Measurements from ENCODE around the gene EFNA4. TPM values are rescaled to one million over a fixed set of nuclear protein-coding genes. Genes with fewer than 3 reads are reported as not detected.

Gene EFNA4
- total and polyA plus RNA-seq, 9 of the 15 experiments (the other 6 are each of a cell fraction or from before 2014, with no cell fraction given): 0.68 to 7.4 (median 6.1) TPM

DNA sequence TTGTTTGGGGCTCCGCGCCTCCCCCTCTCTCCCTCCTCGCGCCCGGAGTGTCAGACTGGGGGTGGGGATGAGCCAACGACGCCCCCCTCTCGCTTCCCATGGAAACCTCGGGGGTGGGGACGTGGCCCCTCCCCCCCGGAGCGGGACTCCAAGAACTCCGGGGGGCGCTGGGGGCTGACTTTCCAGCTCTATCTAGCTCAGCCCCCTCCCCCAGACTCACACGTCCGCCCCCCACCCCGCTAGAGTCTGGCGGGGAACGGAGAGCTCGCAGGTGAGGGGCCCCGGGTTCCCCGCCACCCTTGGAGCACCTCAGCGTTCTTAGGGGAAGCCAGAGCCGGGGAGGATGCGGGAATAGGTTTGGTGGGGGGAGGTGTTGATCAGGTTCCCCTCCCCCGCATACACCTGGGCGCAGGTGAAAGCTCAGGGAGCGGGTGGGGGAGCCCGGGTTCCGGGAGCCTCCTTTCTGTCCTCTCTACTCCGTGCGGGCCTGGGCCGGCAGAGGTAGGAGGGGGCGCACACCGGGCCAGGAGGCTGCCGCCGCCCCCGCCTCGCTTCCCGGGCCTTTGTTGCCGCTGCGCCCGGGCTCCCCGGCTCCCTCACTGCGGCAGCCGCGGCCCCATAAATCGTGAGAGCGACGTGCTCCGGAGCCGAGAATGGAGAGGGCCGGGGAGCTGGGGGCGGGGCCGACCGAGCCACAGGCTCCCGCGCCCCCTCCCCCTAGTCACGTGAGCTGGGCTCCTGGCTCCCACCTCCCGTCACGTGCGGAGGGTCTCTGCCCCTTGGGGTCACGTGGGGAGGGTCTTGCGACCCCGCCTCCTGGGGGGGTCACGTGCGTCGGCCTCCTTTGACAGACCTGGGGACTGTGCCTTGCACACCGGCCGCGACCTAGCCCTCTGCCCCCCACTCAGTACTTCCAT, 17.0 kb downstream of the EFNA4 start (continued):
- TF ChIP-seq HMG20A (CRISPR knock-in tag; conservative IDR thresholded peaks at IDR 0.05) (no peak), ZNF133 (CRISPR knock-in tag; IDR thresholded peaks at IDR 0.05) (no peak), SRSF9 (IDR thresholded peaks at IDR 0.05; ENCODE audit: borderline replicate concordance, low read depth, low read length) (no peak), DDX20 (tag; IDR thresholded peaks at IDR 0.05; ENCODE audit: low read depth) (no peak), PYGO2 (tag; IDR thresholded peaks at IDR 0.05) (no peak), TRIM24 (IDR thresholded peaks at IDR 0.05) (no peak), DACH1 (IDR thresholded peaks at IDR 0.05; ENCODE audit: partially characterized antibody) (no peak)
- TF ChIP-seq, protein P1, sequence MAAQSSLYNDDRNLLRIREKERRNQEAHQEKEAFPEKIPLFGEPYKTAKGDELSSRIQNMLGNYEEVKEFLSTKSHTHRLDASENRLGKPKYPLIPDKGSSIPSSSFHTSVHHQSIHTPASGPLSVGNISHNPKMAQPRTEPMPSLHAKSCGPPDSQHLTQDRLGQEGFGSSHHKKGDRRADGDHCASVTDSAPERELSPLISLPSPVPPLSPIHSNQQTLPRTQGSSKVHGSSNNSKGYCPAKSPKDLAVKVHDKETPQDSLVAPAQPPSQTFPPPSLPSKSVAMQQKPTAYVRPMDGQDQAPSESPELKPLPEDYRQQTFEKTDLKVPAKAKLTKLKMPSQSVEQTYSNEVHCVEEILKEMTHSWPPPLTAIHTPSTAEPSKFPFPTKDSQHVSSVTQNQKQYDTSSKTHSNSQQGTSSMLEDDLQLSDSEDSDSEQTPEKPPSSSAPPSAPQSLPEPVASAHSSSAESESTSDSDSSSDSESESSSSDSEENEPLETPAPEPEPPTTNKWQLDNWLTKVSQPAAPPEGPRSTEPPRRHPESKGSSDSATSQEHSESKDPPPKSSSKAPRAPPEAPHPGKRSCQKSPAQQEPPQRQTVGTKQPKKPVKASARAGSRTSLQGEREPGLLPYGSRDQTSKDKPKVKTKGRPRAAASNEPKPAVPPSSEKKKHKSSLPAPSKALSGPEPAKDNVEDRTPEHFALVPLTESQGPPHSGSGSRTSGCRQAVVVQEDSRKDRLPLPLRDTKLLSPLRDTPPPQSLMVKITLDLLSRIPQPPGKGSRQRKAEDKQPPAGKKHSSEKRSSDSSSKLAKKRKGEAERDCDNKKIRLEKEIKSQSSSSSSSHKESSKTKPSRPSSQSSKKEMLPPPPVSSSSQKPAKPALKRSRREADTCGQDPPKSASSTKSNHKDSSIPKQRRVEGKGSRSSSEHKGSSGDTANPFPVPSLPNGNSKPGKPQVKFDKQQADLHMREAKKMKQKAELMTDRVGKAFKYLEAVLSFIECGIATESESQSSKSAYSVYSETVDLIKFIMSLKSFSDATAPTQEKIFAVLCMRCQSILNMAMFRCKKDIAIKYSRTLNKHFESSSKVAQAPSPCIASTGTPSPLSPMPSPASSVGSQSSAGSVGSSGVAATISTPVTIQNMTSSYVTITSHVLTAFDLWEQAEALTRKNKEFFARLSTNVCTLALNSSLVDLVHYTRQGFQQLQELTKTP (IDR thresholded peaks at IDR 0.05; ENCODE audit: low read depth in 1 of 2, partially characterized antibody in 2 of 2): no peak
- TF ChIP-seq, protein P2, sequence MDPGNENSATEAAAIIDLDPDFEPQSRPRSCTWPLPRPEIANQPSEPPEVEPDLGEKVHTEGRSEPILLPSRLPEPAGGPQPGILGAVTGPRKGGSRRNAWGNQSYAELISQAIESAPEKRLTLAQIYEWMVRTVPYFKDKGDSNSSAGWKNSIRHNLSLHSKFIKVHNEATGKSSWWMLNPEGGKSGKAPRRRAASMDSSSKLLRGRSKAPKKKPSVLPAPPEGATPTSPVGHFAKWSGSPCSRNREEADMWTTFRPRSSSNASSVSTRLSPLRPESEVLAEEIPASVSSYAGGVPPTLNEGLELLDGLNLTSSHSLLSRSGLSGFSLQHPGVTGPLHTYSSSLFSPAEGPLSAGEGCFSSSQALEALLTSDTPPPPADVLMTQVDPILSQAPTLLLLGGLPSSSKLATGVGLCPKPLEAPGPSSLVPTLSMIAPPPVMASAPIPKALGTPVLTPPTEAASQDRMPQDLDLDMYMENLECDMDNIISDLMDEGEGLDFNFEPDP (CRISPR knock-in tag; IDR thresholded peaks at IDR 0.05): no peak
- TF ChIP-seq, protein P3, sequence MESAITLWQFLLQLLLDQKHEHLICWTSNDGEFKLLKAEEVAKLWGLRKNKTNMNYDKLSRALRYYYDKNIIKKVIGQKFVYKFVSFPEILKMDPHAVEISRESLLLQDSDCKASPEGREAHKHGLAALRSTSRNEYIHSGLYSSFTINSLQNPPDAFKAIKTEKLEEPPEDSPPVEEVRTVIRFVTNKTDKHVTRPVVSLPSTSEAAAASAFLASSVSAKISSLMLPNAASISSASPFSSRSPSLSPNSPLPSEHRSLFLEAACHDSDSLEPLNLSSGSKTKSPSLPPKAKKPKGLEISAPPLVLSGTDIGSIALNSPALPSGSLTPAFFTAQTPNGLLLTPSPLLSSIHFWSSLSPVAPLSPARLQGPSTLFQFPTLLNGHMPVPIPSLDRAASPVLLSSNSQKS (CRISPR knock-in tag; IDR thresholded peaks at IDR 0.05): no peak
- TF ChIP-seq, protein P4, sequence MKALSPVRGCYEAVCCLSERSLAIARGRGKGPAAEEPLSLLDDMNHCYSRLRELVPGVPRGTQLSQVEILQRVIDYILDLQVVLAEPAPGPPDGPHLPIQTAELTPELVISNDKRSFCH (CRISPR knock-in tag; IDR thresholded peaks at IDR 0.05): no peak
- TF ChIP-seq, protein P4 (tag; IDR thresholded peaks at IDR 0.05): no peak
- TF ChIP-seq, protein P5, sequence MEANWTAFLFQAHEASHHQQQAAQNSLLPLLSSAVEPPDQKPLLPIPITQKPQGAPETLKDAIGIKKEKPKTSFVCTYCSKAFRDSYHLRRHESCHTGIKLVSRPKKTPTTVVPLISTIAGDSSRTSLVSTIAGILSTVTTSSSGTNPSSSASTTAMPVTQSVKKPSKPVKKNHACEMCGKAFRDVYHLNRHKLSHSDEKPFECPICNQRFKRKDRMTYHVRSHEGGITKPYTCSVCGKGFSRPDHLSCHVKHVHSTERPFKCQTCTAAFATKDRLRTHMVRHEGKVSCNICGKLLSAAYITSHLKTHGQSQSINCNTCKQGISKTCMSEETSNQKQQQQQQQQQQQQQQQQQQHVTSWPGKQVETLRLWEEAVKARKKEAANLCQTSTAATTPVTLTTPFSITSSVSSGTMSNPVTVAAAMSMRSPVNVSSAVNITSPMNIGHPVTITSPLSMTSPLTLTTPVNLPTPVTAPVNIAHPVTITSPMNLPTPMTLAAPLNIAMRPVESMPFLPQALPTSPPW (CRISPR knock-in tag; IDR thresholded peaks at IDR 0.05): peak; percentile 64

Measured in K562 (cell line).